GM19025 (cell line): ENCODE measurements around the gene LAG3.
"Not testable (repeated sequence)": the region's sequence is repeated elsewhere in the genome, so short reads cannot be mapped to it uniquely, and the experiment has no call there.

Source experiments
- ATAC-seq: cut with Tn5 transposase; IDR thresholded peaks from one replicate; pipeline ENCODE4 v1.9.1; 2021; ENCODE audit warnings: mild to moderate bottlenecking, low read depth, moderate library complexity; ENCODE audit not compliant: unreplicated experiment

LAG3 gene

GRCh38 chr12:6772331-6772695 lies at the start of gene LAG3:
Gene LAG3, plus strand, starts transcription at chr12:6772520. Its CDS starts 333 bp downstream, at chr12:6772853.
- ATAC-seq = no peak

- ATAC-seq = no peak
Observed at GRCh38 chr12:6722863-6723262, 49.5 kb upstream of the LAG3 start.

- peak; percentile 95 for ATAC-seq
Observed at GRCh38 chr12:6723607-6724408, 48.5 kb upstream of the LAG3 start, which contains the start of gene COPS7A. Gene COPS7A, plus strand, starts transcription at chr12:6724046. Its CDS starts 611 bp downstream, at chr12:6724657.

GRCh38 chr12:6724409-6724797 lies 47.9 kb upstream of the LAG3 start:
- no peak for ATAC-seq

GRCh38 chr12:6725350-6725749 lies 47.0 kb upstream of the LAG3 start:
- no peak for ATAC-seq

GRCh38 chr12:6729186-6729585 lies 43.1 kb upstream of the LAG3 start:
- no peak for ATAC-seq

GRCh38 chr12:6730169-6730568 lies 42.2 kb upstream of the LAG3 start:
- ATAC-seq = peak; percentile 12

- no peak for ATAC-seq
Observed at GRCh38 chr12:6734506-6735387, 37.6 kb upstream of the LAG3 start.

- no peak for ATAC-seq
Observed at GRCh38 chr12:6735448-6736191, 36.7 kb upstream of the LAG3 start.

- no peak for ATAC-seq
Observed at GRCh38 chr12:6736754-6737153, 35.6 kb upstream of the LAG3 start.

- not testable (repeated sequence) for ATAC-seq
Observed at GRCh38 chr12:6742080-6742479, 30.2 kb upstream of the LAG3 start.

GRCh38 chr12:6742834-6743233 lies 29.5 kb upstream of the LAG3 start:
- no peak for ATAC-seq

GRCh38 chr12:6743300-6743699 lies 29.0 kb upstream of the LAG3 start:
- ATAC-seq = not testable (repeated sequence)

- no peak for ATAC-seq
Observed at GRCh38 chr12:6745741-6746525, 26.4 kb upstream of the LAG3 start.

GRCh38 chr12:6747216-6747615 lies 25.1 kb upstream of the LAG3 start:
- no peak for ATAC-seq

GRCh38 chr12:6748761-6749160 lies 23.6 kb upstream of the LAG3 start:
- ATAC-seq = no peak

GRCh38 chr12:6750506-6750905 lies 21.8 kb upstream of the LAG3 start:
- no peak for ATAC-seq

- ATAC-seq = no peak
Observed at GRCh38 chr12:6751767-6752166, 20.6 kb upstream of the LAG3 start.

GRCh38 chr12:6752167-6752920 lies 20.0 kb upstream of the LAG3 start:
- ATAC-seq = peak; percentile 1
